Natural killer cell treated with Interleukin-12 subunit alpha and Interleukin-12 subunit beta and Interleukin-15 and Interleukin-18, amount 100 ng/mL, for 72 hours (primary cell): ENCODE results near the gene ZXDC. TPM values are rescaled to one million over a fixed set of nuclear protein-coding genes. Genes with fewer than 3 reads are reported as not detected.

Source experiments
- ATAC-seq, 2 donors: fragments of 150-1000 bp; cut with Tn5 transposase in 1 of 2; sonication (Bioruptor Pico), chemical (Tn5 transposase) in 1 of 2; 2 replicates each; pipeline ENCODE4 v1.10.0; 2021
- DNase-seq: peaks from one replicate; pipeline ENCODE4 v3.0.0; 2022; ENCODE audit warnings: low spot score
- H3K27ac Mint-ChIP-seq, 2 donors: 1 replicate in 1 of 2; 2 replicates in 1 of 2; pipeline ENCODE4 v1.8.0; 2022; ENCODE audit warnings: mixed read lengths in 2 of 2, mild to moderate bottlenecking in 1 of 2, moderate library complexity in 1 of 2
- H3K27me3 Mint-ChIP-seq, 2 donors: 1 replicate in 1 of 2; 2 replicates in 1 of 2; pipeline ENCODE4 v1.8.0; 2022; ENCODE audit warnings: mixed read lengths in 2 of 2
- H3K36me3 Mint-ChIP-seq: one replicate; pipeline ENCODE4 v1.8.0; 2022; ENCODE audit warnings: mixed read lengths
- H3K4me1 Mint-ChIP-seq, 2 donors: 1 replicate in 1 of 2; 2 replicates in 1 of 2; pipeline ENCODE4 v1.8.0; 2022; ENCODE audit warnings: low read depth in 2 of 2, mixed read lengths in 2 of 2, mild to moderate bottlenecking in 1 of 2
- H3K4me3 Mint-ChIP-seq: one replicate; pipeline ENCODE4 v1.8.0; 2022; ENCODE audit warnings: mixed read lengths
- H3K9me3 Mint-ChIP-seq: 2 replicates; pipeline ENCODE4 v1.8.0; 2022; ENCODE audit warnings: mixed read lengths
- total RNA-seq, 2 donors: library from RNA; stranded (reverse); gene quantifications; one replicate each; pipeline ENCODE4 v1.2.3, GENCODE V29; 2022

ZXDC gene
- total RNA-seq, 2 donors from 2014 or later, result 34.3 to 49.2 TPM

DNA sequence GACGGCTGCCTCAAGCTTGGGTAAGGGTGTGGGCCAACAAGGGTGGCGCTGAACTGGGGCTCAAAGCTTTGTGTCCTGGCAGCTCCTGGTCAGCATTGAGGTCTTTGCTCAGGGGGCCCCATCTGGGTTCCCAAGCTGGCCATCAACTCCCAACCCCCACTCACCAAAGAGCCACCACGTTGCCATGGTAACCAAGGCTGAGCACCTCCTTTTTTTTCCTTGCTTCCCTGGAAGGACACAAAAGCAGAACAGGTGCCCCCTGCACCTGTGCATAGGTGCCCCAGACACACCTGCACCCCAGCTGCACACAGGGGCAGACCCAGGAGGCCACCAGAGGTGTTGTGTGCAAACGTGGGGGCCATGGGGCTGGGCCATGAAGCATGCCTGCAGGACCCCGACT lies 25.4 kb upstream of the ZXDC start:
- Mint-ChIP-seq H3K36me3 (no peaks in the 10 kb centered on the region), H3K27me3 (peaks cover 5 to 6% of the 10 kb centered on the region in 2 donors), H3K4me3 (no peak overlapping the region), H3K4me1 (peaks cover 0 to 6% of the 10 kb centered on the region in 2 donors), H3K27ac (no peak overlapping the region), H3K9me3 (no peaks in the 10 kb centered on the region)
- no peak for ATAC-seq
- no peak for DNase-seq

DNA sequence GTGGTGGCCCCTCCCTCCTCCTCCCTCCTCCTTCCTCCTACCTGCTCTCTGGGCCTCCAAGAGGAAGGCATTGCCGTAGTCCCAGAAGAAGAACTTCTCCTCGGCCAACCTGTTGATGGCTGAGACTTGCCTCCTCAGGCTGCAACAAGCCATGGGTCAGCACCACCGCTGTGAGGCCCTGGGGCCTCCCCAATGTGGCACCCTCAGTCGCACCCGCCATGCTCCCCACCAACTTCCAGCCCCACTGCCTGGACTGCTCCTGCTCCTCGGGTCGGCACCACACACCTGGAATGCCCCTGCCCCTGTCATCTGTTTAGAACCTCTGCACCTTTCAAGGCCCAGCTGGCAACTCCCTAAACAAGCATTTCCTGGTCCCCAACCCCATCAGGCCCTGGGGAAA lies 24.3 kb upstream of the ZXDC start:
- no peak overlapping the region for H3K4me3 Mint-ChIP-seq
- H3K27me3 Mint-ChIP-seq, result peaks cover 2% of the 10 kb centered on the region in 2 donors
- no peaks in the 10 kb centered on the region for H3K36me3 Mint-ChIP-seq
- no peak overlapping the region for H3K27ac Mint-ChIP-seq
- H3K9me3 Mint-ChIP-seq, result no peaks in the 10 kb centered on the region
- H3K4me1 Mint-ChIP-seq, result peaks cover 0 to 6% of the 10 kb centered on the region in 2 donors
- ATAC-seq, result no peak
- DNase-seq, result no peak

DNA sequence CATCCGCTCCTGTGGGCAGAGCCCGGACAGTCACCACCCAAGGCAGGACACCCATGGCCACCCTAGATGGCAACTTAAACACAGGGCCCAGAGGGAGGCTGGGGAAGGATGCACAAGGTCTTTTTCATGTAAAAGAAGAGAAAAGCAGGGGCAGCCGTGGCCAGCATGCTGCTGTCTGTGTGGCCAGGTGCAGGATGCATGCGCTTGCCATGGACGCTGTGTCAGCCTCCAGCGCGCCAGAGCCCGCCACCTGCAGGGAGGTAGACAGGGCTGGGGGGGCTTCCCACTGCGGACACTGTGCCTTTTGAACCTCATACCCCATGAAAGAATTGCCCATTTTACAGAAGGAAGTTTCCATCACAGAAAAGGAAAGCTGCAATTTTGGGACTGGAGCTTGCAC lies 23.7 kb upstream of the ZXDC start:
- no peak for DNase-seq
- Mint-ChIP-seq H3K4me3 (no peak overlapping the region), H3K4me1 (peaks cover 0 to 6% of the 10 kb centered on the region in 2 donors), H3K9me3 (no peaks in the 10 kb centered on the region), H3K27me3 (no peaks in the 10 kb centered on the region), H3K36me3 (no peaks in the 10 kb centered on the region), H3K27ac (no peak overlapping the region)
- ATAC-seq, result no peak

- Mint-ChIP-seq H3K4me3 (no peak overlapping the region), H3K27ac (no peak overlapping the region), H3K36me3 (no peaks in the 10 kb centered on the region), H3K27me3 (no peaks in the 10 kb centered on the region), H3K9me3 (no peaks in the 10 kb centered on the region), H3K4me1 (peaks cover 0 to 6% of the 10 kb centered on the region in 2 donors)
- DNase-seq (no peak), ATAC-seq (no peak)
These were observed 23.2 kb upstream of the ZXDC start for GRCh38 chr3:126498929-126499328.

DNA sequence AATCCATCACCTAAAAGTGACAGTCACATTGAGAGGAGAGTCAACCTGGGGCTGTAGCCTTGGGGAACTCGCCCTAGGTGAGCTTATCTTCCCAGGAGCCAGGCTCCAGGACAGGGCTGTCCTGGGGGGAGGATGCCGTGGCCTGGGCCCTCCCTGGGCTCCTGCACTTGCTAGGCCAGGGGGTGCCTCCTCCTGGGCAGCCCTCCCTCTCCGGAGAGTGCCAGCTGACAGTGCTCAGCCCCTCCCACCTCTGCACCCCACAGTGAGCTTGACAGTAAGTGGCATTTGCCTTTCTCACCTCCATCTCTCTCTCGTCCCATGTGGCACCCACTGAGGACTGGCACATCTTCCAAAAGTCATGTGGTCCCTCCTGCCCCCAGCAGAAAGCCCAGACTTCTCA lies 22.8 kb upstream of the ZXDC start:
- ATAC-seq (no peak), DNase-seq (no peak)
- no peak overlapping the region for H3K4me3 Mint-ChIP-seq
- H3K4me1 Mint-ChIP-seq, result peaks cover 0 to 6% of the 10 kb centered on the region in 2 donors
- H3K9me3 Mint-ChIP-seq, result no peaks in the 10 kb centered on the region
- H3K27me3 Mint-ChIP-seq, result no peaks in the 10 kb centered on the region
- no peak overlapping the region for H3K27ac Mint-ChIP-seq
- no peaks in the 10 kb centered on the region for H3K36me3 Mint-ChIP-seq

- Mint-ChIP-seq H3K4me1 (peaks cover 0 to 6% of the 10 kb centered on the region in 2 donors), H3K4me3 (no peak overlapping the region), H3K9me3 (no peaks in the 10 kb centered on the region), H3K27ac (no peak overlapping the region), H3K27me3 (no peaks in the 10 kb centered on the region), H3K36me3 (no peaks in the 10 kb centered on the region)
- ATAC-seq, result no peak
- DNase-seq, result no peak
These were observed 22.3 kb upstream of the ZXDC start for GRCh38 chr3:126497956-126498355.

- H3K27me3 Mint-ChIP-seq, result no peaks in the 10 kb centered on the region
- no peak for DNase-seq
- H3K9me3 Mint-ChIP-seq, result no peaks in the 10 kb centered on the region
- peaks cover 0 to 6% of the 10 kb centered on the region in 2 donors for H3K4me1 Mint-ChIP-seq
- no peak for ATAC-seq
- no peaks in the 10 kb centered on the region for H3K36me3 Mint-ChIP-seq
- no peak overlapping the region for H3K27ac Mint-ChIP-seq
- H3K4me3 Mint-ChIP-seq, result no peak overlapping the region
These were observed 21.5 kb upstream of the ZXDC start for GRCh38 chr3:126496894-126497850.

- Mint-ChIP-seq H3K27me3 (no peaks in the 10 kb centered on the region), H3K4me1 (peaks cover 0 to 6% of the 10 kb centered on the region in 2 donors), H3K9me3 (no peaks in the 10 kb centered on the region), H3K4me3 (no peak overlapping the region), H3K27ac (no peak overlapping the region), H3K36me3 (no peaks in the 10 kb centered on the region)
- DNase-seq, result no peak
- ATAC-seq, result no peak
These were observed 20.1 kb upstream of the ZXDC start for GRCh38 chr3:126495786-126496185.

- Mint-ChIP-seq H3K27me3 (no peaks in the 10 kb centered on the region), H3K4me1 (peaks cover 0 to 6% of the 10 kb centered on the region in 2 donors), H3K27ac (no peak overlapping the region), H3K36me3 (no peaks in the 10 kb centered on the region), H3K9me3 (no peaks in the 10 kb centered on the region), H3K4me3 (no peak overlapping the region)
- ATAC-seq (no peak), DNase-seq (no peak)
These were observed 19.2 kb upstream of the ZXDC start for GRCh38 chr3:126494970-126495230.

DNA sequence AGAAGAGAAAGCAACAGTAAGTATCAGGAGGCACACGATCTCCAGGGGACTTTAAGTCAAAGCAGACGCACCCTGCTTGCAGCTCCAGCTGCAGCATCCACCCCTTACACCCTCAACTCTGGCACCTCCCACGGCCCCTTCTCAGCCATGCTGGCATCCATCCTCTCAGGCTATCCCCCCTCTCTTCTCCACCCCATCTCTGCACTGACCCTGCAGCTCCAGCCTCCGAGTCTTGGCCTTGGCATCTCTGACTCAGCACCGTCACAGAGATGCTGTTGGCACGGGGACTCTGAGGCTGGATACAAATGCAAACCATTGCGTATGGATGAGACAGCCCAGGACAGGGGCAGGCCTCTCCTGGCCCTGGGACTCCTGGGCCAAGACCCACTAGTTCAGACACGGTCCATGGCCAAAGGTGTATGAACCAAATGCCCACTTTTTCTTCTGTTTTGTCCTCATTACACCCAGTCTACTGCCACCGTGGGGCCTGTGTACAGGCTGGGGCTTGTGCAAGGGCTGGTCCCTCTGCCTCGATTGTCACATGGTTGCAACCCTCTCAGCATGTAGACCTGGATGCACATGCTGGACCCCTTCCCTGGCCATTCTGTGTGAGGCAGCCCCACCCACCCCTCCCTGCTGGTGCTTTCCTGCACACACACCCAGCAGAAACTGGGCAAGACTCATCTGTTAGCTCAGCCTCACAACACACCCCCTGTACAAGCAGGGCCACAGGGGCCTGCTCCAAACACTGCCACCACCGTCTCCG lies 18.7 kb upstream of the ZXDC start:
- H3K27ac Mint-ChIP-seq, result no peak overlapping the region
- no peaks in the 10 kb centered on the region for H3K9me3 Mint-ChIP-seq
- no peaks in the 10 kb centered on the region for H3K36me3 Mint-ChIP-seq
- peaks cover 0 to 6% of the 10 kb centered on the region in 2 donors for H3K4me1 Mint-ChIP-seq
- DNase-seq (no peak), ATAC-seq (no peak)
- no peaks in the 10 kb centered on the region for H3K27me3 Mint-ChIP-seq
- H3K4me3 Mint-ChIP-seq, result no peak overlapping the region

GRCh38 chr3:126493739-126494138 lies 18.0 kb upstream of the ZXDC start:
- Mint-ChIP-seq H3K27ac (no peak overlapping the region), H3K27me3 (no peaks in the 10 kb centered on the region), H3K36me3 (no peaks in the 10 kb centered on the region), H3K4me3 (no peak overlapping the region), H3K9me3 (no peaks in the 10 kb centered on the region), H3K4me1 (peaks cover 0 to 6% of the 10 kb centered on the region in 2 donors)
- no peak for ATAC-seq
- DNase-seq, result no peak

DNA sequence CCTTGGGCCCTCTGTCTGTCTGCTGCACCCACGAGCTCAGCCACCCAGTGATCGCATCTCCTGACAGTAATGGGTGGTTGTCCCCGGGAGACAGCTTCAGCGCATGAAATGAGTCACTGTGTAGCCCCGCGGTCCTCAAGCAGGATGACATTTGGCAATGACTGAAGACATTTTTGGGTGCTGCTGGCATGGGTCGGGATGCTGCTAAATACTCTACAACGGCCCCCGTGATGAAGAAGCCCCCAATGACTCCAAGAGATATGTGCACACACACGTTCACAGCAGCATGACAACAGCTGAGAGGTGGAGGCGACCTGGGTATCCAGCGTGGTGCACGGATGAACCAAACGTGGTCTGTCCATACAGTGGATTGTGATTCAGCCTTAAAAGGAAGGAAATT lies 17.4 kb upstream of the ZXDC start:
- H3K27me3 Mint-ChIP-seq, result no peaks in the 10 kb centered on the region

DNA sequence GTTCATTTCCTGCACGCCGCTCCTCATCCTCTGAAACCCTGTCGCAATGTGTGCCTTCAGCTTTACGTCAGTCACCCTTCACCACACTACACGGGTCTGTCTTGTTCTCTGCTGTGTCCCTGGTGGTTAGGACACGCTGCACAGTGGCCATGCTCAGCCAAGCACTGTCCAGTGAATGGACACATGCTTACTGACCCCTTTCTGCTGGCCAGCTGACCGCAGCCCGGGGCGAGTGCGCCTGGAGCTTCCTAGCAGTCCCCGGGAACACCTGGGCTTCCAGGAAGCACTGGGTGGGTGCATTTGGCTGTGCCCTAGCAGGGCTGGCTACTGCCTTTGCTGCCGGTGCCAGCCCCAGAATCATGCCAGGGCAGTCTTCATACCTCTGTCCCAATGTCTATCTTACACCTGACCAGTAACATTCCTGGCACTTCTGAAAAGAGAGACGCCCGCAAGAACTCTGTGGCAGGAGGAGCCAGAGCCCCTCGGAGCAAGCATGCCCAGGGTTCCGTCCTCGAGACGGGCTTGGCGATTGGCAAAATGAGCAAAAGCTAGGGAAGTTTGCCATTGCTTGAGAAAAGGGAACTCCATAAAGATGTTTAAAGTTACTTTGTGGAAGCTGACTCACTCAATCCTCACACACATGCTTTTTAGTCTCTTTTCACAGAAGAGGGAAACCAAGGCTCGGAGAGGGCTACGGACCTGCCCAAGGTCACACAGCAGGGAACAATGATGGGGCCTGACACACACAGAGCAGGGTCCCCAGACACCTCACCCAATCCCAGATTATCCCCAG lies 15.7 kb upstream of the ZXDC start:
- DNase-seq (no peak), ATAC-seq (no peak)
- Mint-ChIP-seq H3K27me3 (no peaks in the 10 kb centered on the region), H3K36me3 (no peaks in the 10 kb centered on the region), H3K4me3 (no peak overlapping the region), H3K9me3 (no peaks in the 10 kb centered on the region), H3K27ac (no peak overlapping the region), H3K4me1 (peaks cover 4 to 5% of the 10 kb centered on the region in 2 donors)

More for the DNA sequence above, 17.4 kb upstream of the ZXDC start:
- ATAC-seq (no peak), DNase-seq (no peak)
- no peaks in the 10 kb centered on the region for H3K36me3 Mint-ChIP-seq
- H3K9me3 Mint-ChIP-seq, result no peaks in the 10 kb centered on the region
- peaks cover 0 to 6% of the 10 kb centered on the region in 2 donors for H3K4me1 Mint-ChIP-seq
- no peak overlapping the region for H3K4me3 Mint-ChIP-seq
- H3K27ac Mint-ChIP-seq, result no peak overlapping the region

DNA sequence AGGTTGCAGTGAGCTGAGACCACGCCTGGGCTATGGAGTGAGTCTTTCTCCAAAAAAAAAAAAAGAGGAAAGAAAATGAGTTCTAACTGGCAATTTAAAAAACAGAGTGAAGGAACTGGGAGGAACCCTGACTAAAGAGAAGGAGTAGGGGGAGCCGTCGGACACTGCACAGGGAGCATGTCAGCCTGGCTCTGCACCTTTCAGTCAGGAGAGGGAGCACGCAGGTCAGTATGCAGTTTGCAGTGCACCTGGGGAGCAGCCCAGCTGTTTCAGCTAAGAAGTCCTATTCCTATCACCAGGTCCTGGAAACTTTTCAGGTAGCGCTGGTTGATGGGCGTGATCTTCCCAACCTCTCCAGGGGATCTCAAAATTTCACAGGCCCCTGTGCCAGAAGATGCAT lies 14.9 kb upstream of the ZXDC start:
- peaks cover 7% of the 10 kb centered on the region in 2 donors for H3K4me1 Mint-ChIP-seq
- H3K4me3 Mint-ChIP-seq, result no peak overlapping the region
- no peak overlapping the region for H3K27ac Mint-ChIP-seq
- no peaks in the 10 kb centered on the region for H3K9me3 Mint-ChIP-seq
- ATAC-seq (no peak), DNase-seq (no peak)
- H3K27me3 Mint-ChIP-seq, result no peaks in the 10 kb centered on the region
- no peaks in the 10 kb centered on the region for H3K36me3 Mint-ChIP-seq
